Brain microvascular endothelial cell (primary cell): ENCODE data around the gene SLC37A2.

Experiments used
- DNase-seq: peaks from one replicate; pipeline ENCODE4 v3.0.0-alpha.2; 2020
- H3K27ac ChIP-seq: fragments of 250-450 bp; sonication (Bioruptor Pico); 2 replicates; pipeline ENCODE4 v1.5.1; 2020; ENCODE audit warnings: mild to moderate bottlenecking, moderate library complexity
- H3K27me3 ChIP-seq: fragments of 250-450 bp; sonication (Bioruptor Pico); replicated peaks from 2 replicates; pipeline ENCODE4 v1.5.1; 2020; ENCODE audit warnings: mild to moderate bottlenecking
- H3K36me3 ChIP-seq: fragments of 250-450 bp; sonication (Bioruptor Pico); replicated peaks from 2 replicates; pipeline ENCODE4 v1.5.1; 2020; ENCODE audit warnings: mild to moderate bottlenecking
- H3K4me3 ChIP-seq: 2 replicates; pipeline ENCODE4 v1.5.1; 2011; ENCODE audit warnings: low read depth, mild to moderate bottlenecking, control low read depth, low read length, moderate library complexity
- in situ Hi-C: cut with HindIII; loops from 2 replicates; pipeline ENCODE4 v1.10.0; 2017; ENCODE audit warnings: low sequenced_read_pairs, low pct_ligation_motif_present
- TF ChIP-seq, protein P1 (sequence below): IDR thresholded peaks from 2 replicates; pipeline ENCODE4 v1.5.1; 2011; ENCODE audit warnings: low read depth, mild to moderate bottlenecking, moderate library complexity, low read length, control low read depth, inconsistent platforms; ENCODE audit errors: missing control alignments

Gene SLC37A2

DNA sequence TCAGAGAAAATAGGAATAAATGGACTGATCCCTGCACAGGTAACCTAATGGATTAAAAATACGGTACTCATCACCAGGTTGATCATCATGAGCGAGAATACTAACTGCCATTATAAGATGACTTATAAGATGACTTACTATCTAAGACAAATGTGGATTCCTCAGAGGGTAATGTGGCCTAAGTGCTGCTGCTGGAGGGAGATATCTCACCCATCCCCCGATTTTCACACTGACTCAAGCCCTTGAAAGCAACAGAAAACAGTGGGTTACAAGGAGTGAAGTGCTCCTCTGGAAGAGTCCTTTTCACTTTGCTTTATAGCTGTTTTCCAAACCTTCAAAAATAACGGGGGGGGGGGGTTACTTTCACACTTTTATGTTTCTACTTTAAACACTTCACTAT, 47.4 kb downstream of the SLC37A2 start:
- H3K27me3 ChIP-seq: no peaks in the 10 kb centered on the region
- H3K36me3 ChIP-seq: no peaks in the 10 kb centered on the region
- peak overlapping the region; percentile 92 for H3K4me3 ChIP-seq
- DNase-seq: no peak
- H3K27ac ChIP-seq: no peak overlapping the region
- in situ Hi-C loops: no loop called here
- TF ChIP-seq, protein P1, sequence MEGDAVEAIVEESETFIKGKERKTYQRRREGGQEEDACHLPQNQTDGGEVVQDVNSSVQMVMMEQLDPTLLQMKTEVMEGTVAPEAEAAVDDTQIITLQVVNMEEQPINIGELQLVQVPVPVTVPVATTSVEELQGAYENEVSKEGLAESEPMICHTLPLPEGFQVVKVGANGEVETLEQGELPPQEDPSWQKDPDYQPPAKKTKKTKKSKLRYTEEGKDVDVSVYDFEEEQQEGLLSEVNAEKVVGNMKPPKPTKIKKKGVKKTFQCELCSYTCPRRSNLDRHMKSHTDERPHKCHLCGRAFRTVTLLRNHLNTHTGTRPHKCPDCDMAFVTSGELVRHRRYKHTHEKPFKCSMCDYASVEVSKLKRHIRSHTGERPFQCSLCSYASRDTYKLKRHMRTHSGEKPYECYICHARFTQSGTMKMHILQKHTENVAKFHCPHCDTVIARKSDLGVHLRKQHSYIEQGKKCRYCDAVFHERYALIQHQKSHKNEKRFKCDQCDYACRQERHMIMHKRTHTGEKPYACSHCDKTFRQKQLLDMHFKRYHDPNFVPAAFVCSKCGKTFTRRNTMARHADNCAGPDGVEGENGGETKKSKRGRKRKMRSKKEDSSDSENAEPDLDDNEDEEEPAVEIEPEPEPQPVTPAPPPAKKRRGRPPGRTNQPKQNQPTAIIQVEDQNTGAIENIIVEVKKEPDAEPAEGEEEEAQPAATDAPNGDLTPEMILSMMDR: no peak

DNA sequence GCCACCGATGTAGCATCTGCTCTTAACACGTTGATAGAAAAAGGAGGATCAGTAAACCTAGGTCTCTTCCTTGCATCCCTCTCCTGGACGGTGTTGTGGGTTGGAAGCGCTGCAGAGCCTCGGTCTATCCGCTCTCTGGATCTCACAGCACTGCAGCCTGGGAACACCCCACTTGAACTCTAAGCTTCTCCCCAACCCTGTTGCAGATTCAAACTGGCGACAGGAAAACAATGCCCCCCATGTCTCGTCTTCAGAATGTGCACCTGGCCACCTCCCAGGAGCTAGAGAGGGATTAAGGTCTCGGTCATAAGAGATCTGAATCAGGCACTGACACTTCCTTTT, 47.9 kb downstream of the SLC37A2 start:
- peak overlapping the region; percentile 92 for H3K4me3 ChIP-seq
- H3K27ac ChIP-seq: peak overlapping the region; percentile 37
- no peaks in the 10 kb centered on the region for H3K27me3 ChIP-seq
- no peaks in the 10 kb centered on the region for H3K36me3 ChIP-seq
- TF ChIP-seq, protein P1: no peak
- in situ Hi-C loops: no loop called here
- peak; percentile 4 for DNase-seq

DNA sequence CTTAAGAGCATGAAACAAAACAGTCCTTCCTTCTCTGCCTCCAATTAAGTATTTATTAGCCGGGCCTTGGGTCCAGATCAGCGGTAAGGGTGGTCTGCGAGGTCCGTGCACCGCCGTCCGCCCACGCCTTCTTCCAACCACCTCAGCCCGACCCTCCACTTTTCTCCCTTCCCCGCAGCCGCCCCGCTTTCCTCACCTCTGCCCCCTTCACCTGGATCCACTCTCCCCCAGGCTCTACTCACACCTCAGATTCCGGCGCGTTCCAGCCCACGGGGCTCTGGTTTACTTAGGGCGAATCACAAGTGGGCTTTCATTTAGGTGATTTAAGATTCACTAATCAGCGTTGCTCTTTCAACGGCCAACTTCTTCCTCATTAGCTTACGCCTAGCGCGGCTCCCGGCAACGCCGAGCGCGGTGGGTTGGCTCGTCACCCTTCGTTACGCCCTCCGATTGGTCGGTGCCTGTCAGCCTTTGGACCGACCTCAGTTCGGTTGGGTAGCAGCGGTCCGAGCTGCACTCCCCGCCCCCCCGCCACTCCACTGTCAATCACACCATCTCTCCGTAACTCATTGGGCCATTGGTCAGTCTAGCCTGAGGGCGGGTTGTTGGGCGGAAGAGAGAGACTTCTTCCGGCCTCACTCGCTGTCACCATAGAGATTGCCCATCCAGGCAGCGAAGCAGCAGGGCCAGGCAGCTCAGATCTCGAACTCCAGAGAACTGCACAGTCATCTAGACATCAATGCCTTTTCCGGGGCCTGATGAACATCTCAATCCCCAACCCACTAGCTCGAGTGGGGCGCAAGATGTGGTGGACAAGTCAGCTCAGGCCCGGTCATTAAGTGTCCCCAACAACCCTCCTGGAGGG, 48.5 kb downstream of the SLC37A2 start, which contains the start of gene TMEM218:
TMEM218 (minus strand) TSS at position 284 of the 865 bp plus-strand sequence. CDS start 9,385 bp downstream, outside the sequence.
- H3K36me3 ChIP-seq: no peaks in the 10 kb centered on the region
- H3K27me3 ChIP-seq: no peaks in the 10 kb centered on the region
- in situ Hi-C loops: no loop called here
- DNase-seq: peak; percentile 99
- TF ChIP-seq, protein P1: no peak
- peak within 1 kb of the TSS; percentile 92 for H3K4me3 ChIP-seq
- H3K27ac ChIP-seq: peak within 1 kb of the TSS; percentile 37

DNA sequence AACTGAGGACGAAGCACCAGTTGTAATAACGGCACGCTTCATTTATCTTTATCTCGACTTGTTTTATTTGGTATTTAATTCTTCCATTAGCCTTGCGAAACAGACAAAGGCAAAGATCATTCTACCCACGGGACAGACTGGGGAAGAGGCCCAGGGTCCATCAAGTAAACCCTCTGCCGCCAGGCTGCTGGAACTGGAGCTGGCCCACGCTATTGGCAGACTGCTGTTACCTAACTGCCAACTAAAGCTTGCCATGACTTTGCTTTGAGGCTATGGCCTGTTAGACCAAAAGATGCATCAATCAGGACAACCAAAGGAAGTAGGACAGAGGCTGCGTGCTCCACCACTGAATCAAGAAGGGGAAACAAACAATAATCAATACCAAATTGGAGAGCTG, 49.1 kb downstream of the SLC37A2 start:
- Histone ChIP-seq H3K27ac (no peak overlapping the region), H3K36me3 (no peaks in the 10 kb centered on the region), H3K4me3 (peak overlapping the region; percentile 43), H3K27me3 (no peaks in the 10 kb centered on the region)
- in situ Hi-C loops: no loop called here
- TF ChIP-seq, protein P1: no peak
- no peak for DNase-seq

DNA sequence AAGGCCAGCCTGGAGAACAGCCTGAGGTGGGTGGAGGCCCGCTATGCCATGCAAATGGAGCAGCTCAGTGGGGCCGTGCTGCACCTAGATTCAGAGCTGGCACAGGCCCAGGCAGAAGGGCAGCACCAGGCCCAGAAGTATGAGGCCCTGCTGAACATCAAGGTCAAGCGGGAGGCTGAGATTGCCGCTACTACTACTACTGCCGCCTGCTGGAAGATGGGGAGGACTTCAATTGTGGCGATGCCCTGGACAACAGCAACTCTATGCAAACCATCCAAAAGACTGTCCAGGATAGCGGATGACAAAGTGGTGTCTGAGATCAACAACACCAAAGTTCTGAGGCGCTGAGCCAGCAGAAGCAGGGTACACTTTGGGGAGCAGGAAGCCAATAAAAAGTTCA, 51.4 kb downstream of the SLC37A2 start:
- Histone ChIP-seq H3K27me3 (no peaks in the 10 kb centered on the region), H3K27ac (no peak overlapping the region), H3K36me3 (no peaks in the 10 kb centered on the region), H3K4me3 (no peak overlapping the region)
- no peak for DNase-seq
- in situ Hi-C loops: no loop called here
- TF ChIP-seq, protein P1: peak; percentile 42
